Activated CD8-positive, alpha-beta T cell treated with anti-CD3 and anti-CD28 coated beads, Interleukin-2, amount 10 ng/mL, durations not matched to agents 7 days and 5 days (primary cell): ENCODE measurements around the gene MCRS1. TPM values are rescaled to one million over a fixed set of nuclear protein-coding genes. Genes with fewer than 3 reads are reported as not detected.

ENCODE experiments used
- ATAC-seq: fragments of 150-1000 bp; cut with Tn5 transposase; one replicate; pipeline ENCODE4 v1.10.0; 2021; ENCODE audit warnings: moderate library complexity
- CTCF ChIA-PET: fragments of 350-600 bp; sonication (Branson Sonifier 250); formaldehyde crosslinking; loops from one replicate; lab custom pipeline; 2021; ENCODE audit warnings: antibody characterized with exemption; lab: Charles Lee
- POLR2A ChIA-PET: fragments of 350-600 bp; sonication (Branson Sonifier 250); formaldehyde crosslinking; loops from one replicate; lab custom pipeline; 2021; ENCODE audit warnings: antibody characterized with exemption; lab: Charles Lee
- DNase-seq: peaks from one replicate; pipeline ENCODE4 v3.0.0-alpha.2; 2020
- H3K27ac Mint-ChIP-seq: one replicate; pipeline ENCODE4 v1.8.0; 2021; ENCODE audit warnings: mild to moderate bottlenecking, mixed read lengths
- H3K27me3 Mint-ChIP-seq: one replicate; pipeline ENCODE4 v1.8.0; 2021; ENCODE audit warnings: low read depth, mixed read lengths
- H3K36me3 Mint-ChIP-seq: one replicate; pipeline ENCODE4 v1.8.0; 2021; ENCODE audit warnings: low read depth, mixed read lengths
- H3K4me1 Mint-ChIP-seq: one replicate; pipeline ENCODE4 v1.8.0; 2021; ENCODE audit warnings: low read depth, mixed read lengths
- H3K4me3 Mint-ChIP-seq: one replicate; pipeline ENCODE4 v1.8.0; 2021; ENCODE audit warnings: mild to moderate bottlenecking, mixed read lengths
- H3K9me3 Mint-ChIP-seq: one replicate; pipeline ENCODE4 v1.8.0; 2022; ENCODE audit warnings: mixed read lengths; ENCODE audit not compliant: insufficient read depth
- total RNA-seq, 2 experiments: library from RNA; stranded (reverse); gene quantifications; one replicate each; pipeline ENCODE4 v1.2.3, GENCODE V29; 2021

The MCRS1 gene
- total RNA-seq, 2 experiments from 2014 or later = 85.9 to 86.1 TPM

DNA sequence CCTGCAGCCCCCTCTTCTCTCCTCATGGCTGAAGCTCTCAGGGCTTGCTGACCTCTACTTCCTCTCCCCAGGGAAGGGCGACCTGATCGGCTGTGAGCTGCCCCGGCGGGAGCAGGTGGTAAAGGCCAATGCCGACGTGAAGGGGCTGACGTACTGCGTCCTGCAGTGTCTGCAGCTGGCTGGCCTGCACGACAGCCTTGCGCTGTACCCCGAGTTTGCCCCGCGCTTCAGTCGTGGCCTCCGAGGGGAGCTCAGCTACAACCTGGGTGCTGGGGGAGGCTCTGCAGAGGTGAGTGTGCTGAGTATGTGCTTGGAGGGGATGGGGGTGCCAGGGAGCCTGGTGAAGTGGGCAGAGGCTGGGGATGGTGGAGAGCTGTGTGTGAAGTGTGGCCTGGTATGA lies 13.7 kb downstream of the MCRS1 start:
- Mint-ChIP-seq H3K9me3 (no peaks in the 10 kb centered on the region), H3K36me3 (peaks cover 16% of the 10 kb centered on the region), H3K27ac (no peak overlapping the region), H3K4me3 (no peak overlapping the region), H3K4me1 (peaks cover 14% of the 10 kb centered on the region), H3K27me3 (peaks cover 4% of the 10 kb centered on the region)
- ATAC-seq (no peak), DNase-seq (no peak)
- ChIA-PET CTCF (interaction anchor here (0.7 to 4.0 kb wide), 14 partner anchors 9 to 259 kb away, joined by 3 to 41 read pairs (median 5); partner anchors contain the start of gene PRPH), POLR2A (interaction anchor here (0.6 to 1.5 kb wide), 5 partner anchors 11 to 187 kb away, joined by 3 to 5 read pairs (median 4); partner anchors contain the start of genes PRPF40B and TMBIM6)

DNA sequence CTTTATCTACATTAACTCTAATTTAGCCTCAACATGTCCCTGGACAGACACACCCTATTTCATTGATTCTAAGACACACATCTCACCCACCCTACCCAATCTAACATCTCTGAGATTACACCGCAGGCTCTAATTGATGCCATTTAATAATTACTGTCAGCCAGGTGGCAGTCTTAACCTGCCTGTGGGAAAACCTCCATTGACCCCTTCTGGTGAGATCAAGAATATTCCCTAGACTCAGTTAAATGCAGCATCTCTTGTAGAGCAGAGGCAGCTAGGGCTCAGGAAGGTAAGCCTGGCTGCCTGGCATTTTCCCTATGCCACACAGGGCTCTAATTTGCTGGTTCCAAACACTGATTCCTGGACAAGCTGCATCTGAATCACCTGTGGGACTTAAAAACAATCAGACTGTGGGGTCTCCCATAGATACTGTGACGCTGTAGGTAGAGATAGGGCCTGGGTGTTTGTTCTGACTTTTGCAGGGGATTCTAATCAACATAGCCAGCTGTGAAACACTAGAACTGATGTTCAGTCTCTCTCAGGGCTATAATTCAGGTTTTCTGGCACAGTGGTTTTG lies 14.3 kb downstream of the MCRS1 start:
- peaks cover 4% of the 10 kb centered on the region for H3K27me3 Mint-ChIP-seq
- peaks cover 10% of the 10 kb centered on the region for H3K36me3 Mint-ChIP-seq
- H3K27ac Mint-ChIP-seq = no peak overlapping the region
- ChIA-PET CTCF (interaction anchor here (0.7 to 4.0 kb wide), 15 partner anchors 10 to 258 kb away, joined by 3 to 41 read pairs (median 5); partner anchors contain the start of gene PRPH), POLR2A (interaction anchor here (0.6 to 1.4 kb wide), 3 partner anchors 14 to 101 kb away, joined by 3 to 5 read pairs (median 4); partner anchors contain the start of gene PRPF40B)
- peaks cover 17% of the 10 kb centered on the region for H3K4me1 Mint-ChIP-seq
- peak; percentile 47 for DNase-seq
- H3K4me3 Mint-ChIP-seq = no peak overlapping the region
- ATAC-seq = peak; percentile 56
- H3K9me3 Mint-ChIP-seq = no peaks in the 10 kb centered on the region

DNA sequence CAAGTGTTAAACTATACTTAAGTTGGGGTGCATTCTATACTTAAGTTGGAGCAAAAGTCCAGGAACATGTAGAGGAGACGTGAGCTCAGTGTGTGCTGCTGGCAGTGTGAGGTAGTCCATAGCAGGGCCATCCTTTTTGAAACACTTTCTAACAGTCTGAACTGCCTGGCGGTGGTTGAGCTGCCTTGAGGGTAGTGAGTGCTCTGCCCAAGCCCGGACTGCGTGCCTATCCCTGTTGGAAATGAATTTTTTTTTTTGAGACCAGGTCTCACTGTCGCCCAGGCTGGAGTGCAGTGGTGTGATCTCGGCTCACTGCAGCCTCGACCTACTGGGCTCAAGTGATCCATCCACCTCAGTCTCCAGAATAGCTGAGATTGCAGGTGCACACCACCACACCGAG lies 15.0 kb downstream of the MCRS1 start:
- ChIA-PET CTCF (interaction anchor here (0.9 to 4.0 kb wide), 16 partner anchors 10 to 225 kb away, joined by 3 to 41 read pairs (median 5); partner anchors contain the start of genes KCNH3, PRPF40B and SPATS2), POLR2A (no interaction called here)
- no peak for DNase-seq
- no peak for ATAC-seq
- Mint-ChIP-seq H3K4me3 (no peak overlapping the region), H3K36me3 (peaks cover 8% of the 10 kb centered on the region), H3K4me1 (peaks cover 24% of the 10 kb centered on the region), H3K27ac (no peak overlapping the region), H3K9me3 (no peaks in the 10 kb centered on the region), H3K27me3 (peaks cover 7% of the 10 kb centered on the region)

DNA sequence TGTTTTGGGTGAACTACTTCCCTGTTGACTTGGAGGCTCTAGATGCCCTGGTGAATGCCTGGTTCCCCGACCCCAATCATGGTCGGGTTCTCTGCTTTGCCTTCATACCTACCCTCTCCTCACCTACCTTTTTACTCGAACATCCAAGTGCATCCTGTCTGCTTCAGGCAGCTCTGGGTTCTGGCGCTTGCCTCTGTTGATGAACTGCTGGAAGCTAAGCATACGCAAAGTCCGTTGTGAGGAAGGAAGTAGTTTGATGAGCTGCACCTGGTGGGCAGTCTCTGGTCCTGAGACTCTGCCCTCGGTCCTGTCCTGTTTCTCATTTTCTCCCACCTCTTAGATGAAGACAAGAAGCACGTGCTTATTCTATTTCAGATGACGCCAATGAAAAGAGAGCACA lies 15.5 kb downstream of the MCRS1 start:
- no peak for ATAC-seq
- Mint-ChIP-seq H3K27me3 (peaks cover 9% of the 10 kb centered on the region), H3K27ac (no peak overlapping the region), H3K4me3 (no peak overlapping the region), H3K4me1 (peaks cover 26% of the 10 kb centered on the region), H3K9me3 (no peaks in the 10 kb centered on the region), H3K36me3 (peaks cover 8% of the 10 kb centered on the region)
- CTCF ChIA-PET = interaction anchor here (0.9 to 4.0 kb wide), 13 partner anchors 11 to 226 kb away, joined by 3 to 41 read pairs (median 6); partner anchors contain the start of genes KCNH3, PRPF40B and SPATS2
- POLR2A ChIA-PET = interaction anchor here (0.6 kb wide), 1 partner anchor 230 kb away, joined by 3 read pairs; the partner anchor contains the start of gene TROAP
- no peak for DNase-seq

DNA sequence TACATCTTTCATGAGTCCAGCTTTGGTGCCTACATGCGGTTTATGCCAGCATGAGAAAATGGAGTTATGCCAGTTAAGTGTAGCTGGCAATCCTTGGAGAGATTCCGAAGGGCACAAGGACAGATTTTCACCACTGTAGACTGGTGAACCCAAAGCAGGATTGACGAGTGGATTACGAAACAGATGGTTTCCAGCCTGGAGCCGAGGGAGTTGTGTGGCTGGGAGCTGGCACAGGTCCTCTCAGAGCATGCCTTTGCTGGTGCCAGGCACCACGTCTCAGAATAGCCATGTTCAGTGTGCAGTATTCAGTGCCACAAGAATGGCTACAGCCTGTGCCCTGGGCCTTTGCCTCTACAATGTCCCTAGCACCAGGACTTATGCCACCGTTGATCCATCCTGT lies 15.9 kb downstream of the MCRS1 start:
- Mint-ChIP-seq H3K27me3 (peaks cover 13% of the 10 kb centered on the region), H3K27ac (no peak overlapping the region), H3K36me3 (peaks cover 8% of the 10 kb centered on the region), H3K9me3 (no peaks in the 10 kb centered on the region), H3K4me3 (no peak overlapping the region), H3K4me1 (peaks cover 30% of the 10 kb centered on the region)
- ATAC-seq = no peak
- CTCF ChIA-PET = interaction anchor here (1.2 to 4.0 kb wide), 5 partner anchors 11 to 185 kb away, joined by 3 to 41 read pairs (median 6); partner anchors contain the start of genes PRPF40B and SPATS2
- POLR2A ChIA-PET = interaction anchor here (0.6 to 1.5 kb wide), 2 partner anchors 185 to 229 kb away, joined by 3 to 6 read pairs; partner anchors contain the start of genes SPATS2 and TROAP
- DNase-seq = no peak

DNA sequence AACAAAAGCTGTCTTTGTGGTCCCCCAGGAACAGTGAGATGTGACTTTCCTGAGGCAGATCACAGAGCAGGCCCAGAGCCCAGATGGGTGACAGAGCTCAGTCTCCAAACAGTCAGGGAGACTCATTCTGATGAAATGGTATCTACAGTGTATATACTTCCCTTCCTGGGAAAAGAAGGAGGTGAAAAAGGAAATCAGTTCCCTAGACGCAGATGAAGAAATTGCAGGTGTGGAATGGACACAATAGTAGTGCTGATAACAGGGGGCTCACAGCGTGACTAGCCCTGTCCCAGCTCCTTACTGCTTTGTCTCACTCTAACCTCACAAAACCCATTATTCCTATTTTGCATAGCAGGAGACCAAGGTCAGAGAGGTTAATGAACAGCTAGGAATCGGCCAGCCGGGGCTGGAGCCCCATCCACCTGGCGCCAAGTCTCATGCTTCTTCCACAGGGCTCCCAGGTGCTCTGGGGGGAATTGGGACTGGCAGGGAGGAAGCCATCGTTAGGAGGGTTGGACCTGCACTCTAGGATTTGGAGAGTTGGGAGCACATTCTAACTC lies 17.2 kb downstream of the MCRS1 start:
- POLR2A ChIA-PET = interaction anchor here (0.5 to 1.5 kb wide), 3 partner anchors 16 to 699 kb away, joined by 3 to 6 read pairs (median 3); partner anchors contain the start of genes DDX23 and SPATS2
- H3K27ac Mint-ChIP-seq = peak overlapping the region; percentile 17

DNA sequence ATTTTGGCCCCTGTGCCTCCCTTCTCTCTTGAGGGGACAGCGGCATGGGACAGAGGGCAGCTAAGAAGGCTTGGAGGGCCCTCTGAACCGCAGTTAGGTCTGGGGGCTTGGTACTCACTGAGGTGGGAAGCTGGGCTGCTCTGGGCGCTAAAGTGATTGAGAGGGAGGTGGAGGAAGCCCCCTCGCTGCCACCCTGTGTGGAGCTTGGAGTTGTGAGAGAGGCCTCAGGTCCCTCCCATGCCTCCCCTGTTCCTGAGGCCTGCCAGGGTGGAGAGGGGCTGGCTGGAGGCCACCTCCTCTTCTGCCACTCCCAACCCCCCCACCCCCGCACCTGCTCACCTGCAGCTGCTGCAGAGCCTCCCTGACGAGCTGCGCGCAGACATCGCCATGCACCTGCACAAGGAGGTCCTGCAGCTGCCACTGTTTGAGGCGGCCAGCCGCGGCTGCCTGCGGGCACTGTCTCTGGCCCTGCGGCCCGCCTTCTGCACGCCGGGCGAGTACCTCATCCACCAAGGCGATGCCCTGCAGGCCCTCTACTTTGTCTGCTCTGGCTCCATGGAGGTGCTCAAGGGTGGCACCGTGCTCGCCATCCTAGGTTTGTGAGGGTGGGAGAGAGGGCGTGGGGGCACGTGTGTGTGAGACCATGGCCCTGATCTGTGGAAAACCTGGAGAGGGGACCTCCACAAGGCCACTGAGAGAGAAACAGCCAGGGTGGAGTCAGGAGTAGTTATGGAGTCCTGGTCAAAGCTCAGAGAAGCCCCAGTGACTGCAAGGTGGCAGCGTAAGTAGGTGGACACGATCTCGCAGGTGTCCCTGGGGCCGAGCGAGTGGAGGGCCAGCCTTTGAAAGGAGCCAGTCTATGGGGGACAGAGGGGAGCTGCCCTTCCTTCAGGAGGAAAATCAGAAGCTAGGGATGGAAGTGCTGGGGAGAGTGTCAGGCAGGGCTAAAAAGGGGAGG lies 17.9 kb downstream of the MCRS1 start:
- peaks cover 13% of the 10 kb centered on the region for H3K27me3 Mint-ChIP-seq
- H3K4me1 Mint-ChIP-seq = peaks cover 24% of the 10 kb centered on the region
- ATAC-seq (no peak), DNase-seq (no peak)
- H3K4me3 Mint-ChIP-seq = peak overlapping the region; percentile 73
- no peaks in the 10 kb centered on the region for H3K36me3 Mint-ChIP-seq
- ChIA-PET CTCF (interaction anchor here (1.0 to 2.0 kb wide), 5 partner anchors 18 to 191 kb away, joined by 3 to 6 read pairs (median 6); partner anchors contain the start of genes MCRS1 and PRPF40B), POLR2A (interaction anchor here (0.5 to 1.5 kb wide), 4 partner anchors 17 to 698 kb away, joined by 3 to 6 read pairs (median 3); partner anchors contain the start of genes DDX23, SPATS2 and TMBIM6)
- no peaks in the 10 kb centered on the region for H3K9me3 Mint-ChIP-seq
- peak overlapping the region; percentile 17 for H3K27ac Mint-ChIP-seq

More for the DNA sequence above, 17.2 kb downstream of the MCRS1 start:
- CTCF ChIA-PET = interaction anchor here (1.0 to 4.0 kb wide), 6 partner anchors 12 to 192 kb away, joined by 3 to 41 read pairs (median 6); partner anchors contain the start of genes MCRS1 and PRPF40B
- no peak overlapping the region for H3K4me3 Mint-ChIP-seq
- peaks cover 24% of the 10 kb centered on the region for H3K4me1 Mint-ChIP-seq
- H3K9me3 Mint-ChIP-seq = no peaks in the 10 kb centered on the region
- ATAC-seq (no peak), DNase-seq (no peak)
- H3K36me3 Mint-ChIP-seq = no peaks in the 10 kb centered on the region
- peaks cover 13% of the 10 kb centered on the region for H3K27me3 Mint-ChIP-seq

DNA sequence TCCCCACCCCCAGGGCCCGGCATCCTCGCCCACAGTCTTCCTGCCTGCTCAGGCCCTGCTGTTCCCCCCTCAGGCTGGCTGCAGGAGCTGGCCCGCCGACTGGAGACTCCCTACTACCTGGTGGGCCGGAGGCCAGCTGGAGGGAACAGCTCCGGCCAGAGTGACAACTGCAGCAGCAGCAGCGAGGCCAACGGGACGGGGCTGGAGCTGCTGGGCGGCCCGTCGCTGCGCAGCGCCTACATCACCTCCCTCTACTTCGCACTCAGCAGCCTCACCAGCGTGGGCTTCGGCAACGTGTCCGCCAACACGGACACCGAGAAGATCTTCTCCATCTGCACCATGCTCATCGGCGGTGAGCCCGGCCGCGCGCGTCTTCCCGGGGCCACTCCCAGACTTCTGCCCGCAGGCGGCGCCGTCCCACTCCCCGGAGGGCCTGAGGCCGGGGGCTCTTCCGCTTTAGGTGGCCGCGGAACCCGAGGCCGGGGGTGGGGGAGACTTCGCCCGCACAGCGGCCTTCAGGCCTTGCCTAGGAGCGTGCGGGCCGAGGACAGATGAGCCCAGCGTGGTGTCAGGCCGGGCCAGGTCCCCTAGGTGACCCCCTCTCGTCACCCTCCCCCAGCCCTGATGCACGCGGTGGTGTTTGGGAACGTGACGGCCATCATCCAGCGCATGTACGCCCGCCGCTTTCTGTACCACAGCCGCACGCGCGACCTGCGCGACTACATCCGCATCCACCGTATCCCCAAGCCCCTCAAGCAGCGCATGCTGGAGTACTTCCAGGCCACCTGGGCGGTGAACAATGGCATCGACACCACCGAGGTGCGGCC lies 18.9 kb downstream of the MCRS1 start:
- Mint-ChIP-seq H3K27ac (peak overlapping the region; percentile 79), H3K4me1 (peaks cover 28% of the 10 kb centered on the region), H3K36me3 (no peaks in the 10 kb centered on the region), H3K9me3 (no peaks in the 10 kb centered on the region), H3K27me3 (peaks cover 13% of the 10 kb centered on the region), H3K4me3 (peak overlapping the region; percentile 73)
- CTCF ChIA-PET = interaction anchor here (0.7 to 2.0 kb wide), 4 partner anchors 12 to 191 kb away, joined by 3 to 6 read pairs (median 3); no protein-coding TSS in a partner anchor
- peak; percentile 38 for DNase-seq
- POLR2A ChIA-PET = interaction anchor here (0.7 to 0.8 kb wide), 2 partner anchors 192 to 729 kb away, joined by 3 read pairs; partner anchors contain the start of gene TMBIM6
- peak; percentile 57 for ATAC-seq

DNA sequence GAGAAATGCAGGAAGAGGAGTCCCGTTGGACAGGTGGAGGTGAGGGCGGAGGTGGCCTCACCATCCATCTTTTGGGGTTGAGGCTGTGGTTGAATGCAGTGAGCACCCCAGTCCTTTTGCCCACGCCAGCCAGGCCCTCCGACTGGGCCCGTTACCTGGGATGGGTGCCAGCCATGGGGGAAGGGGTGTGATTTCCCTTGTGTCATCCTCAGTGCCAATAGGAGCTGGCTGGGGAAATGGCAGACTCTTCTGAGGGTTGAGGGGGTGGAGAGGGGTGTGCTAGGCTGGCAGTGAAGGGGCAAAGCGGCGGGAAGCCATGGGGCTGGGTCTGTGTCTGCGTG lies 19.5 kb downstream of the MCRS1 start:
- peak overlapping the region; percentile 73 for H3K4me3 Mint-ChIP-seq
- POLR2A ChIA-PET = interaction anchor here (0.7 kb wide), 1 partner anchor 729 kb away, joined by 3 read pairs; no protein-coding TSS in a partner anchor
- ATAC-seq = no peak

More for the DNA sequence above, 19.5 kb downstream of the MCRS1 start:
- Mint-ChIP-seq H3K4me1 (peaks cover 28% of the 10 kb centered on the region), H3K9me3 (no peaks in the 10 kb centered on the region), H3K36me3 (no peaks in the 10 kb centered on the region), H3K27me3 (peaks cover 13% of the 10 kb centered on the region), H3K27ac (peak overlapping the region; percentile 72)
- DNase-seq = no peak
- CTCF ChIA-PET = interaction anchor here (0.8 to 0.9 kb wide), 2 partner anchors 35 to 190 kb away, joined by 3 read pairs; no protein-coding TSS in a partner anchor
